Measurements from ENCODE around the gene FIGN.

- TF ChIP-seq, protein P1, sequence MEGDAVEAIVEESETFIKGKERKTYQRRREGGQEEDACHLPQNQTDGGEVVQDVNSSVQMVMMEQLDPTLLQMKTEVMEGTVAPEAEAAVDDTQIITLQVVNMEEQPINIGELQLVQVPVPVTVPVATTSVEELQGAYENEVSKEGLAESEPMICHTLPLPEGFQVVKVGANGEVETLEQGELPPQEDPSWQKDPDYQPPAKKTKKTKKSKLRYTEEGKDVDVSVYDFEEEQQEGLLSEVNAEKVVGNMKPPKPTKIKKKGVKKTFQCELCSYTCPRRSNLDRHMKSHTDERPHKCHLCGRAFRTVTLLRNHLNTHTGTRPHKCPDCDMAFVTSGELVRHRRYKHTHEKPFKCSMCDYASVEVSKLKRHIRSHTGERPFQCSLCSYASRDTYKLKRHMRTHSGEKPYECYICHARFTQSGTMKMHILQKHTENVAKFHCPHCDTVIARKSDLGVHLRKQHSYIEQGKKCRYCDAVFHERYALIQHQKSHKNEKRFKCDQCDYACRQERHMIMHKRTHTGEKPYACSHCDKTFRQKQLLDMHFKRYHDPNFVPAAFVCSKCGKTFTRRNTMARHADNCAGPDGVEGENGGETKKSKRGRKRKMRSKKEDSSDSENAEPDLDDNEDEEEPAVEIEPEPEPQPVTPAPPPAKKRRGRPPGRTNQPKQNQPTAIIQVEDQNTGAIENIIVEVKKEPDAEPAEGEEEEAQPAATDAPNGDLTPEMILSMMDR (IDR thresholded peaks at IDR 0.05; ENCODE audit: low read depth, low read length, missing input control), result no peak
- TF ChIP-seq HNF4G (IDR thresholded peaks at IDR 0.05), result no peak
- no peak for TF ChIP-seq GABPA (IDR thresholded peaks at IDR 0.05 in 1 of 2, conservative IDR thresholded peaks at IDR 0.05 in 1 of 2)
- no peak for TF ChIP-seq TAF1 (conservative IDR thresholded peaks at IDR 0.05)
- no peak for TF ChIP-seq YY1 (IDR thresholded peaks at IDR 0.05)
- TF ChIP-seq, protein P2, sequence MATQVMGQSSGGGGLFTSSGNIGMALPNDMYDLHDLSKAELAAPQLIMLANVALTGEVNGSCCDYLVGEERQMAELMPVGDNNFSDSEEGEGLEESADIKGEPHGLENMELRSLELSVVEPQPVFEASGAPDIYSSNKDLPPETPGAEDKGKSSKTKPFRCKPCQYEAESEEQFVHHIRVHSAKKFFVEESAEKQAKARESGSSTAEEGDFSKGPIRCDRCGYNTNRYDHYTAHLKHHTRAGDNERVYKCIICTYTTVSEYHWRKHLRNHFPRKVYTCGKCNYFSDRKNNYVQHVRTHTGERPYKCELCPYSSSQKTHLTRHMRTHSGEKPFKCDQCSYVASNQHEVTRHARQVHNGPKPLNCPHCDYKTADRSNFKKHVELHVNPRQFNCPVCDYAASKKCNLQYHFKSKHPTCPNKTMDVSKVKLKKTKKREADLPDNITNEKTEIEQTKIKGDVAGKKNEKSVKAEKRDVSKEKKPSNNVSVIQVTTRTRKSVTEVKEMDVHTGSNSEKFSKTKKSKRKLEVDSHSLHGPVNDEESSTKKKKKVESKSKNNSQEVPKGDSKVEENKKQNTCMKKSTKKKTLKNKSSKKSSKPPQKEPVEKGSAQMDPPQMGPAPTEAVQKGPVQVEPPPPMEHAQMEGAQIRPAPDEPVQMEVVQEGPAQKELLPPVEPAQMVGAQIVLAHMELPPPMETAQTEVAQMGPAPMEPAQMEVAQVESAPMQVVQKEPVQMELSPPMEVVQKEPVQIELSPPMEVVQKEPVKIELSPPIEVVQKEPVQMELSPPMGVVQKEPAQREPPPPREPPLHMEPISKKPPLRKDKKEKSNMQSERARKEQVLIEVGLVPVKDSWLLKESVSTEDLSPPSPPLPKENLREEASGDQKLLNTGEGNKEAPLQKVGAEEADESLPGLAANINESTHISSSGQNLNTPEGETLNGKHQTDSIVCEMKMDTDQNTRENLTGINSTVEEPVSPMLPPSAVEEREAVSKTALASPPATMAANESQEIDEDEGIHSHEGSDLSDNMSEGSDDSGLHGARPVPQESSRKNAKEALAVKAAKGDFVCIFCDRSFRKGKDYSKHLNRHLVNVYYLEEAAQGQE (IDR thresholded peaks at IDR 0.05), result no peak
- no peak for TF ChIP-seq JUND (IDR thresholded peaks at IDR 0.05)
- TF ChIP-seq SP1 (IDR thresholded peaks at IDR 0.05), result no peak
- TF ChIP-seq, protein P3, sequence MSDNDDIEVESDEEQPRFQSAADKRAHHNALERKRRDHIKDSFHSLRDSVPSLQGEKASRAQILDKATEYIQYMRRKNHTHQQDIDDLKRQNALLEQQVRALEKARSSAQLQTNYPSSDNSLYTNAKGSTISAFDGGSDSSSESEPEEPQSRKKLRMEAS (IDR thresholded peaks at IDR 0.05), result no peak
- TF ChIP-seq RAD21 (IDR thresholded peaks at IDR 0.05), result no peak
- TF ChIP-seq, protein P4, sequence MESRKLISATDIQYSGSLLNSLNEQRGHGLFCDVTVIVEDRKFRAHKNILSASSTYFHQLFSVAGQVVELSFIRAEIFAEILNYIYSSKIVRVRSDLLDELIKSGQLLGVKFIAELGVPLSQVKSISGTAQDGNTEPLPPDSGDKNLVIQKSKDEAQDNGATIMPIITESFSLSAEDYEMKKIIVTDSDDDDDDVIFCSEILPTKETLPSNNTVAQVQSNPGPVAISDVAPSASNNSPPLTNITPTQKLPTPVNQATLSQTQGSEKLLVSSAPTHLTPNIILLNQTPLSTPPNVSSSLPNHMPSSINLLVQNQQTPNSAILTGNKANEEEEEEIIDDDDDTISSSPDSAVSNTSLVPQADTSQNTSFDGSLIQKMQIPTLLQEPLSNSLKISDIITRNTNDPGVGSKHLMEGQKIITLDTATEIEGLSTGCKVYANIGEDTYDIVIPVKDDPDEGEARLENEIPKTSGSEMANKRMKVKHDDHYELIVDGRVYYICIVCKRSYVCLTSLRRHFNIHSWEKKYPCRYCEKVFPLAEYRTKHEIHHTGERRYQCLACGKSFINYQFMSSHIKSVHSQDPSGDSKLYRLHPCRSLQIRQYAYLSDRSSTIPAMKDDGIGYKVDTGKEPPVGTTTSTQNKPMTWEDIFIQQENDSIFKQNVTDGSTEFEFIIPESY (IDR thresholded peaks at IDR 0.05), result no peak
- TF ChIP-seq FOXA1 (IDR thresholded peaks at IDR 0.05), result no peak
Measured at GRCh38 chr2:163640542-163641193, 95.1 kb downstream of the FIGN start.

All from liver (tissue), 3 donors.